ENCODE results near the gene HTR7.

Gene HTR7

GRCh38 chr10:90732581-90732980 is 125.3 kb downstream of the HTR7 start:
- no peak for DNase-seq

- DNase-seq: no peak
These were observed 134.3 kb downstream of the HTR7 start for GRCh38 chr10:90723416-90724068.

- DNase-seq: no peak
These were observed 135.0 kb downstream of the HTR7 start for GRCh38 chr10:90722832-90723231.

GRCh38 chr10:90718182-90718581 is 139.7 kb downstream of the HTR7 start:
- DNase-seq: no peak

GRCh38 chr10:90712529-90712928 is 145.3 kb downstream of the HTR7 start:
- DNase-seq: no peak

- DNase-seq: no peak
These were observed 148.1 kb downstream of the HTR7 start for GRCh38 chr10:90709727-90710126.

GRCh38 chr10:90707657-90708056 is 150.2 kb downstream of the HTR7 start:
- DNase-seq: no peak

- DNase-seq: no peak
These were observed 156.4 kb downstream of the HTR7 start for GRCh38 chr10:90701428-90701827.

- no peak for DNase-seq
These were observed 161.7 kb downstream of the HTR7 start for GRCh38 chr10:90695915-90696676.

All from suppressor macrophage treated with lipopolysaccharide for 1 hour (primary cell).